HL-60/S4 (cell line): ENCODE measurements around the gene TRIM65.
"Not testable (repeated sequence)": the region's sequence is repeated elsewhere in the genome, so short reads cannot be mapped to it uniquely, and the experiment has no call there.

Source experiments
- in situ Hi-C: fragments of 300-500 bp; cut with MboI; formaldehyde crosslinking; loops from 2 replicates; pipeline ENCODE4 v1.14.3; 2022; ENCODE audit warnings: low sequenced_read_pairs

Gene TRIM65

GRCh38 chr17:75899353-75899752, 2.6 kb upstream of the TRIM65 start:
- in situ Hi-C loops, result no loop called here

GRCh38 chr17:75898791-75899190, 2.0 kb upstream of the TRIM65 start:
- in situ Hi-C loops, result no loop called here

DNA sequence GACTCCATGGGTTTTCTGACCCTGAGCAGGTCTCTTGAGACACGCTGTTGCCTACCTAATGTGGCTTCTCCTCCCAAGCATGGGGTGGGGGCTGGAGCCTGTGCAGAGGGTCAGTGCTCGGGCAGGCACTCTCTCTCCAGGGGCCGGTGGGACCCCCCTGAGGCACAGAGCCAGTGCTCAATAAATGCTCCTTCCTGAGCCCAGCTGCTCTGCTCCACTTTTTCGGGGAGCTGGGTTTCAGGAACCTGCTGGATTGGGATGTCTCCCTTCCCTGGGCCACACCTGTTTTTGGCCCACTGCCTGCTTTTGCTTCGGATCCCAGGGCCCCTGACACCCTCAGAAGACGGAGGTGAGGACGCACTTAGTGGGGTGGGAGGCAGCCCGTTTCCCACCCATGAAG, 1.3 kb upstream of the TRIM65 start:
- in situ Hi-C loops, result no loop called here

DNA sequence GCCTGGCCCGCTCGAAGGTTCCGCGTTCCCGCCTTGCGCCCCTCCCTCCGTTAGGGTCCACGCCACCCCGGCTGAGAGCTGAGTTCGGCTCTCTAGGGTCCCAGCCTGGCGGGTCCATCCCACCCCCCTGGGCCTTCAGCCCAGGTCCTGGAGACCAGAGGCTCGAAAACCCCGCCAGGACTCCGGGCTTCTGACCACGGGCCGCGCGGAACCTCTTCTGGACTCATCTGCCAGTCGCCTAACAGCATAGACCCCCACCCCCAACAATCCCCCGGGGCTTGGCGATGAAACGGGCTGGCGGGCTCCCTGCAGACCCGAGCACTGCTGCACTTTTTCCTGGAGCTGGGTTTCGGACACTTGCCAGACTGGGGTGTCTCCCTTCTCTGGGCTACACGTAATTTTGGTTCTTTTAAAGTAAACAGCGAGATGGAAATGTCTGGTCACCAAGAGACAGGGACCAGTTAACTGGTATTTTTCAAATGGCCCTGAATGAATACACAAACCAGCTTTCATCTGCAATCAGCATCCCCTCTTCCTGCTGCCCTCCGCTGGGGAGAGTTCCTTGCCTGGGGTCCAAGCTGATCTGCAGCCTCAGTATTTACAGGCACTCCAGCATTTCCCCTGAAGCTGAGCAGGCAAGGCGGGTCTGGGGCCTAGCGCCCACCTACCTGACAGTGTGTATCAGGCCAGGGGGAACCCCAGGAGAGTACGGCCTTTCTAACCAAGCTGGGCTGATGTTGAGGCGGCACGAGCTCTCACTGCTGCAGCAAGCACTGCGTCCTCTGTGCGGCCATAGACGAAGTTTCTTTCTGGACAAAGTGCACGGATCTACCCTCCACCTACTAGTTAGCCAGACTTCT, 639 bp upstream of the TRIM65 start:
- in situ Hi-C loops, result no loop called here

DNA sequence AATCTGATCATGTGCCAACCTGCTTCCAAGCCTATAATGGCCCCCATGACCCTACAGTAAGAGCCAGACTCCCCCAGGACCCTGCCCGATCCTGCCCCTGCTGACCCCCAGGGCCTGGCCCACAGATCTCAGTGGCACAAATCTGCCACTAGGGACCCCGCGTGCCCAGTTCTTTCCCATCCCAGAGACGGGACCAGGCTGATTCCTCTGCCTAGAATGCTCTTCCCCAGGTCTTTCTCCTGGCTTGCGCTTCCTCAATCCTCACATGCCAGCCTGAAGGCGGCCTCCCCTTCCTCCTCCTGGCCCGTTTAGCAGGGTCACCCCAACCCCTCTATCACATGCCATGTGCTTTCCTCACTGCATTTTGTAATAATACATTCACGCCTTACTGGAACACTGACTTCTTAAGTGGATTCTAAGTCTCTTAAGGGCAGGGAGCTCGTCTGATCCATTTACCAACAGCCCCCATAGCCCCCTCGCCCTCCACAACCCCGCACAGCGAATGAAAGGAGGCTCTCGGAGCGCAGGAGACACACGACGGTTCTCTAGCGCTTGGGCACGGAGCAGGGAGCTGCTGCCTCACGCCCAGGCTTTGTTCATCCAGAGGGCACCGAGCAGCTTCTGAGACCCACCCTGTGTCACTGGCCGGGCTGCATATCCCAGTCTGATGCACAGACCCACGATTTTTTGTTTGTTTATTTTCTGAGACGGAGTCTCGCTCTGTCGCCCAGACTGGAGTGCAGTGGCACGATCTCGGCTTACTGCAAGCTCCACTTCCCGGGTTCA, 1.2 kb downstream of the TRIM65 start:
- in situ Hi-C loops, result no loop called here

DNA sequence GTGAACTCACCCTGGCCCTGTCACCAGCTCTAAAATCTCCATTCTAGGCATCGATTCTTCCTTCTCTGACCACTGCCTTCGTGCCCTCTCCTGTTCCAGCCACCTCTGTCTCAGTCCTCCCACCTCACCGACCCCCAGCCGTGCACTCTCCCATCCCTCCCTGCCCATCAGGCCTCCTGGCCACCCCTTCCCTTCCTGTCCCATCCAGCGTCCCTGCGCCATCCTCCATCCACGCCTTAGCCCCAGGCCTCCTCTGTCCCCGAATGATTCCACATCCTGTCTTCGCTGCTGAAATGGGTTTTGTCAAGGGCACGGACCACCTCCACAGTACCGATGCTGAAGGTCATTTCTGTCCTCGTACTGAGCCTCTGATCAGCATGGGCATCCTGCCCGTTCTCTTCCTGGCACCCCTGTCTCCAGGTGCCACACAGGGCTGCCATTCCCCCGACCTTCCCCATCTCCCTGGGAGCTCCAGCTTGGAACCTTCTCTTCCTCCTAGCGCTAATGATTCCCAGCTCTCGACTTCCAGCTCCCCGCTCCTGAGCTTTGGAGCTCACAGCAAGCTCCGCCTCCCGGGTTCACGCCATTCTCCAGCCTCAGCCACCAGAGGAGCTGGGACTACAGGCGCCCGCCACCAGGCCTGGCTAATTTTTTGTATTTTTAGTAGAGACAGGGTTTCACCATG, 2.6 kb downstream of the TRIM65 start:
- in situ Hi-C loops, result no loop called here

- in situ Hi-C loops, result no loop called here
Observed at GRCh38 chr17:75893305-75894048, 3.3 kb downstream of the TRIM65 start.

DNA sequence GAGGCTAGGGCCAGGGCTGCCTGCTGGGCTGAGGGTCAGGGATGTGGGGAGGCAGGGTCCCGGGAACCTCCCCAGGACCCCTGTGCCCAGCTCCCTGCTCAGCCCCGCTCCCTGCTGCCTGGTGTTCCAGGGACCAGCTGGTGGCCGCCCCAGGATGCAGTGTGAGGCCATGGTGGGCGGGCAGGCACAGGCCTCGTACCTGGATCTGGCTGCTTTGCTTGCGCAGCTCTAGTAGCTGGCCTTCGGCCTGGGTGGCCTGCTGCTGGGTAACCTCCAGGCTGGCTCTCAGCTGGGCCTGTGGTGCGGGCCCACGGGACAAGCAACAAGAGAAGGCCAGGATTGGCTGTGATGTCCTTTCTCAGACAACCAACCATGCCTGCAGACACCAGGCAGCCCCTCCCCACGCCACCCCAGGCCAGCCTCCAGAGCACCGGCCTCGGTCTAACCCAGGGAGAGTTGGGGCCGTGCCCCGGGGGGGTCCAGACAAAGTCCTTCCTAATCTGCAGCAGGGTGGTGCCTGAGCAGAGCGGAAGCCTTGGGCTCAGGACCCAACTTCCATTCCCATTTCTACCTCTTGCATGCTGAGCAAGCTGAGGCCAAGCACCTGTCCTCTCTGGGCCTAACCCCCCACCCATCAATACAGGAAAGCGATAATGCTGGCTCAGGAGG, 4.1 kb downstream of the TRIM65 start:
- in situ Hi-C loops, result no loop called here

GRCh38 chr17:75891605-75892555, 4.9 kb downstream of the TRIM65 start:
- in situ Hi-C loops, result no loop called here

- in situ Hi-C loops, result no loop called here
Observed at GRCh38 chr17:75891022-75891604, 5.6 kb downstream of the TRIM65 start.

DNA sequence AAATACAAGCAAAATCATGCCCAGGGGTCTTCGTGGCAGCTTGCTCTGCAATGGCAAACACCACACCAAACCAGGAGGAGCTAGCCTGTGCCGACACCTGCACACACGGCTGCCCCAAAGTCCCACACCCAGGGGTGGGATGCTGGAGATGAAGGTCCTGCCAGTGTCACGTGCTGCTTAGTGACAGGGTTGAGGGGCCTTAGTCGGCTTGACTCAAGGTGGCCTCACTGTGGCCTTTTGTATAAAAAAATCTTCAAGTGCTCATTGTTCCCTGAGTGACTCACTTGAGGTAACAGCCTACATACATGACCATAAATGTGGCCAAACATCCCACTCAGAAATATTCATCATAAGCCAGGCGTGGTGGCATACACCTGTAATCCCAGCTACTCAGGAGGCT, 7.3 kb downstream of the TRIM65 start:
- in situ Hi-C loops, result no loop called here

DNA sequence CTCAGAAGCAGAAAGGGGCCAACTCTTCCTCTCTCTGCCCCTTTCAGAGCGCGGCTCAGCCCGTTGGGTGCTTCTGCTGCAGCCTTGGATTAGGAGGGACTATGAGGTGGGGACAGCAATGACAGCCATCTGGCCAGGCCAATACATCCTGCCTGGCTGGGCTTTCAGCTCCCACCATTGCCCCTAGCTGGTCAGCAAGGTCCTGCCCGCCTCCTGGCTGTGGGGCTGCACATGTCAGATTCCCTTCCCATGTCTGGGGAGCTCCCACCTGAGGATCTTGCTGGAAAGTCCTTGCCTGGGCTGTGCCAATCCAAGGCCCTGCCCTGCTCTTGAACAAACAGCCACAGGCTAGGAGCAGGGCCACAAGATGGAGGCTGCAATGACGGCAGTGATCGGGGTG, 8.3 kb downstream of the TRIM65 start:
- in situ Hi-C loops, result no loop called here

DNA sequence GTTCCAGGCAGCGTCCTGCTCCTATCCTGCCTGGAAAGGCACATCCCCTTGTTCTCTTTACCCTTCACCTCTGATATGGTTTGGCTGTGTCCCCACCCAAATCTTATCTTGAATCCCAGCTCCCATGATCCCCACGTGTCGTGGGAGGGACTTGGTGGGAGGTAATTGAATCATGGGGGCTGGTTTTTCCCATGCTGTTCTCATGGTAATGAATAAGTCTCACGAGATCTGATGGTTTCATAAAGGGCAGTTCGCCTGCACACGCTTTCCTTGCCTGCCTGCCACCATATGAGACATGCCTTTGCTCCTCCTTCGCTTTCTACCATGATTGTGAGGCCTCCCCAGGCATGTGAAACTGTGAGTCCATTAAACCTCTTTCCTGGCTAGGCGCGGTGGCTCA, 10.9 kb downstream of the TRIM65 start:
- in situ Hi-C loops, result not testable (repeated sequence)

DNA sequence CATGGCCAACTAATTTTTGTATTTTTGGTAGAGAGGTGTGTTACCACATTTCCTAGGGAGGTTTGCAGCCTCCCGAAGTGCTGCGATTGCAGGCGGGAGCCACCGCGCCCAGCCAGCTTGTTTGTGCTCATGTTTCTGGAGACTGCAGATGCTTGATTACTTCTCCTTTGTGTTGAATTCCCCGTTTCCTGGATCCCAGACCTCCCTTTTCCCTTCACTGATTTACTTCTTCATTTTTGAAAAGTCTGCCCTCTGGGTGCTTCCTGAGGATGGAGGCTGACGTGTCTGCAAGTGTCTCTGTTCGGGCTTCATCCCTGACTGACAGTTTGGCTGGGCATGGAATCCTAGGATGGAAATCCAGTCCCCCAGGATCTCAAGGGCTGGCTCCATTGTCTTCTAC, 11.3 kb downstream of the TRIM65 start:
- in situ Hi-C loops, result no loop called here

DNA sequence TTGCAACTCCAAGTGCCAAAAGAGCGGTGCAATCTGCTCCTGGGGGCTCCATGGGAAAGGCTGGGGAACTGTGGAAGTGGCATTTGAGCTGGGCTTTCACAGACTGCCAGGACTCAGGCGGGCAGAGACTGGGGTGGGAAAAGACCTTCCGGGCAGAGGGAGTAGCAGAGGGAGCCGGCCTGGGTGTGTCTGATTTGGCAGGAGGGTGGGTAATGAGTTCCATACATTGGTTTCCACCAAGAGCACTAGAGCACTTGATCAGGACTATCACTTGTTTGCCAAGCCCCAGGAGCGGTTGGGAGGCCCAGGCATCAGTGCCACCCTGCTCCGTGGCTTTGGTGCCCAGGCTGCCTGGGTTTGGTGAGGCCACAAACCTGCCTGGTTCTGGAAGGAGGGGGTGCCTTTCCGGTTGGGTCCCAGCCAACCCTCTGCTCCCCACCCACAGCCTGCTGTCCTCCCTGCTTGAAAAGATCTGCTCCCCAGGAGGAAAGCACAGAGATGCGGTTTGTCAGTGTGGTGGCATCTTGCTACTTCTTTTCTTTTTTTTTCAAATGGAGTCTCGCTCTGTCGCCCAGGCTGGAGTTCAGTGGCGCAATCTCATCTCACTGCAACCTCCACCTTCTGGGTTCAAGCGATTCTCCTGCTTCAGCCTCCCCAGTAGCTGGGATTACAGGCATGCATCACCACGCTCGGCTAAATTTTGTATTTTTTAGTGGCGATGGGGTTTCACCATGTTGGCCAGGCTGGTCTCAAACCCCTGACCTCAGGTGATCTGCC, 14.9 kb downstream of the TRIM65 start:
- in situ Hi-C loops, result no loop called here

DNA sequence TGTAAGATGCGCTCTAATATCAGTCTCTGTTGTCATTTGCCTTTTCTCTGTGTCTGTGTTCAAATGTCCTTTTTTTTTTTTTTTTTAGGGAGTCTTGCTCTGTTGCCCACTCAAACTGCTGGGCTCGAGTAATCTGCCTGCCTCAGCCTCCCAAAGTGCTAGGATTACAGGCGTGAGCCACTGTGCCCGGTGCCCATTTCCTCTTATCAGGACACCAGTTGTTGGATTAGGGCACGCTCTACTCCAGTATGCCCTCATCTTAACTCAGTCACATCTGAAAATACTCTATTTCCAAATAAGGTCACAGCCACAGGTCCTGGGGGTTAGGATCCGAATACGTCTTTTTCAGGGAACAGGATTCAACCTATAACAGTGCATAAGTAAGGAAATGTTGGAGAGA, 16.5 kb downstream of the TRIM65 start:
- in situ Hi-C loops, result no loop called here

DNA sequence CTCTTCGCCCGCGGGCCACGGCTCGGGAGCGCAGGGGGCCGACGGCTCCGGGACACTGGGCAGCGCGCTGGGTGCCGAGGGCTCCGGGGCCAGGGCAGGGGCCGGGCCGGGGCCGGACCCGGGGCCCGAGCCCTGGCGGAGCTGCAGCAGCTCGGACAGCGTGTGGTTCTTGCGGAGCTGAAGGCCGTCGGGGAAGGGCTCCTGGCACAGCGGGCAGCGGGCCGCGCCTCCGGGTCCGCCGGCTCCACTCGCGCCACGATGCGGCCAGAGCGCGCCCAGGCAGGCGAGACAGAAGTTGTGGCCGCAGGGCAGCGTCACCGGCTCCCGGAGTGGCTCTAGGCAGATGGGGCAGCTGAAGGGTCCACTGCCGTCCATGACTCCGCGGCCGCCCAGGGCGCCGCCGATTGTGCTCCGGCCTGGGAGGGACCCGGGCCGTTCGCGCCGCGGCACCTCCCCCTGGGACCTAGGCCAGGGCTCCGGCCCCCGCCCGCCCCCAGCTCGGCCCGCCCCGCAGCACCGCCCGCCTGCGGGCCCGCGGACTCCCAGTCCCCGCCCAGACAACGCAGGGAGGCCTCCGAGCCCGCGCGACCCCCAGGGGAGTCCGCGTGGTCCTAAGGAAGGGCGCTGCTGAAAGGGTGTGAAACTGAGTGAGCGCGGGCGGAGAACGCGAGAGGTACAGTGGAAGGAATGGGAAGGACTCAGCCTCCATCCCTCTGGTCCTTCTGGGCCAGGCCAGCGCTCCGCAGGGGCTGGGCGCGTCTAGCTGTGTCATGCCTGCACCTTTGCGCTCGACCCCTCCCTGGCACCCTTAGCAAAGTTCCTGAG, 18.4 kb downstream of the TRIM65 start, which contains the start of gene TRIM47:
Gene TRIM47 (minus strand): TSS at position 408 of the 825 bp plus-strand sequence. CDS start 33 bp downstream, at position 375.
- in situ Hi-C loops, result no loop called here
